GM19328 (cell line): Measurements from ENCODE around the gene COA8.
"Not testable (repeated sequence)": the region's sequence is repeated elsewhere in the genome, so short reads cannot be mapped to it uniquely, and the experiment has no call there.

Experiments used
- ATAC-seq: cut with Tn5 transposase; IDR thresholded peaks from one replicate; pipeline ENCODE4 v1.9.1; 2021; ENCODE audit warnings: mild to moderate bottlenecking, moderate library complexity; ENCODE audit not compliant: unreplicated experiment

The COA8 gene

DNA sequence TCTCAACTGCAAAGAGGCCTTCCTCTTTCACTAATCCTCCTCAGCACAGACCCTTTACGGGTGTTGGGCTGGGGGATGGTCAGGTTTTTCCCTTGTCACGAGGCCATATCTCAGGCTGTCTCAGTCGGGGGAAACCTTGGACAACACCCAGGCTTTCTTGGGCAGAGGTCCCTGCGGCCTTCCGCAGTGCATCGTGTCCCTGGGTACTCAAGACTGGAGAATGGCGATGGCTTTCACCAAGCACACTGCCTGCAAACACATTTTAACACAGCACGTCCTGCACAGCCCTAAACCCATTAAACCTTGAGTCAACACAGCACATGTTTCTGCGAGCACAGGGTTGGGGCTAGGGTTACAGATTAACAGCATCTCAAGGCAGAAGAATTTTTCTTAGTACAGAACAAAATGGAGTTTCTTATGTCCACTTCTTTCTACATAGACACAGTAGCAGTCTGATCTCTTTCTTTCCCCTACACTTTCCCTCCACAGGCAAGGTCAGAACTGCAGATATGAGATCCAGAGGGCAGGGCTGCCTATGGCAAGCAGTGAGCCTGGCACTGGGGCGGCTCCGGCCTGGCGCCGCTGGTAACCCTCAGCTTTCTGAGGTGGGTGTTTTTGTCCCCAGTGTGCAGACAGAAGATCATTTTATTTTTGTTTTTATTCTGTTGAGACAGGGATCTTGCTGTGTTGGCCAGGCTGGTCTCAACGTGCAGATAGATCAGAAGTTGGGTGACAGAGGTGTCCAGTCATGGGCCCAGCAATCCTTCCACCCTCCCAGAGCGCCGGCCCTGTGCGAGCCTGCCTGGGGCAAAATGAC lies 37.1 kb upstream of the COA8 start:
- not testable (repeated sequence) for ATAC-seq

DNA sequence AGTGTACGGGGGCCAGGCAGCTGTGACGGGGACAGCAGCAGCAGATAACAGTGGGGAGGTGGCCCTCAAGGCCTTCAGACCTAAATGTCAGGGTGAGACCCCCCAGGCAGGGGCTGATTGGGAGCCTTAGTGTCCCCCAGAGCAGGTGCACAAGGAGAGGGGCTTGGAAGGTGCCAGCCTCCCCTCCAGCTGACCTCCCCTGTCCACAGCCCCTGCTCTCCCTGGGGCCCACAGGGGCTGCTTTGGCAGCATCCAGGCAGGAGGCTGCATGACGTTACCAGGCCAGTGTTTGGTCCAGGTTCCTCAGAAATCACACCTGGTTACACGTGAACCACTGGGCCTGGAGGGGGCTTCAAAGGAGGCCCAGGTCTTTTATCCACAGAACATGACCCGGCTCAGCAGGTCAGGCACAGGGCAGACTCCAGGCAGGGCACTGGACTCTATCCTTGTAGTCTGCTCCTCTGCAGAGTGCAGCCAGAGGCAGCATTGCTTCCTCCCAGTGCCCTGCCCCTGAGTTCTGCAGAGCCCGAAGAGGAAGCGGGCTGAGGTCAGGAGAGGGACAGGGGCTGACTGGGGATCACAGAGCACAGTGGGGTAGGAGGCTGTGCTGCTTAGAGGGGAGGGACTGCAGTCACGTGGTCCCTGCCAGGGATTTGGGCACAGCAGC lies 36.4 kb upstream of the COA8 start:
- no peak for ATAC-seq

DNA sequence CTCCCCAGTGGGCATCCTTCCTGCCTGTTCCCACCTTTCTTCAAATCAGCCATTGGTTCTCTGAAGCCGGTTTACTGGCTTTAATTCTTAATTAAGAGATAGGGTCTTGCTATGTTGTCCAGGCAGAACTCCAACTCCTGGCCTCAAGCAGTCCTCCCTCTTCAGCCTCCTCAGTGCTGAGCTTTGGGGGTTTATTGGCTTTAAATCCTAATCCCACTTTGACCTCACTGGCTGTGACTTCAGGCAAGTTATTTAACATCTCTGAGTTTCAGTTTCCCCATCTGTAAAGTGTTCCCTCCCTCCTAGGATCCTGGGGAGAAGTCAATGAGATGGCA lies 35.9 kb upstream of the COA8 start:
- ATAC-seq = no peak

DNA sequence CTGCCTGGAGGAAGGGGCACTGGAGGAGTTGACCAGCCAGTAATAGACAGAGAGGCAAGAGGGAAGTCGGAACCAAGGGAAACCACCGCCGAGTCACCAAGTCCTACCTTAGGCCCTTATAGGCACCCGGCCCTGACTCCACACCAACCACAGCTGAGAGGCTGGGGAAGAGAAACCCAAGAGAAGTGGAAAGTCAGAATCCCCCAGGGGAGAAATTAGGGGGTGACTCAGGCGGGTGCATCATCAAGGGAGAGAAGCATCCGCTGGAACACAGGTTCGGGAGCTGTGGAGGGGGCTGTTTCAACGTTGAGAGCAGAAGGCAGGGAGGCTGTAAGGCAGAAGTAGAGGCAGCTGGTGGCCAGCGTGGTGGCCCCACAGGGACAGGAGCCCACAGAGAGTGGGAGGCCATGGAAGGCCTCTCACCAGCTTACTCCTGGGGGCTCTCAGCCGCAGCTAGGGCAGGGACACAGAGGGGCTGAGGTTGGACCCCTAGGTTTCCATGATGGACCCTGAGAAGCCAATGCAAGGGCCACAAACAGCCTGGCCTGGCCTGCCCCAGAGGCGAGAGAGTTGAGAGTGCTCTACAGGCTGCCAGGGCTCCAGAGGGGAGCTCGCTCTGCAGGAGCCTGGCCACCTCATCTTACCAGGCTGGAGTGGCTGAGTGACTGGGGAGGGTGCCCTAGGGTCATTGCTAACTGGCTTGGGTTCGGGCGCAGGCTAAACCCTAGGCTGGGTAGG lies 35.2 kb upstream of the COA8 start:
- ATAC-seq = no peak

DNA sequence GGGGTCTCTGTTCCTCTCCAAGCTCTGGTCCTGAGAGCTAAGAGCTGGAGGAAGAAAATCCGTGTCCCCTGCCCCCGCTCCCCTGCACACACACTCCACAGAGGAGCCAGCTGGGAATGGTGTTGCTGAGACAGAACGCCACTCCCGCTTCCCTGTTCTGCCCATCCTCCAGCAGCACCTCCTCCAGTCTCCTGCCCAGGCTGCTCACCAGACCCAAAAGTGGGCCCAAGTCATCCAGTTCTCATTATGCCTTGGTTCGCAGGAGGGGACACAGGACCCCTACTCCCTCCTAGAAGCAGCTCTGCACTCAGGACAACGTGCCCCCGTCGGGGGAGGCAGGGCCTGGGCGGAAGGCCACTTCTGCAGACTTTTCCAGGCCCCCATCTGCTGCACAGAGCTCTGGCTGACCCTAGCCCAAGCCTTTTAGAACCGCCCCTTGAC lies 34.6 kb upstream of the COA8 start:
- no peak for ATAC-seq

DNA sequence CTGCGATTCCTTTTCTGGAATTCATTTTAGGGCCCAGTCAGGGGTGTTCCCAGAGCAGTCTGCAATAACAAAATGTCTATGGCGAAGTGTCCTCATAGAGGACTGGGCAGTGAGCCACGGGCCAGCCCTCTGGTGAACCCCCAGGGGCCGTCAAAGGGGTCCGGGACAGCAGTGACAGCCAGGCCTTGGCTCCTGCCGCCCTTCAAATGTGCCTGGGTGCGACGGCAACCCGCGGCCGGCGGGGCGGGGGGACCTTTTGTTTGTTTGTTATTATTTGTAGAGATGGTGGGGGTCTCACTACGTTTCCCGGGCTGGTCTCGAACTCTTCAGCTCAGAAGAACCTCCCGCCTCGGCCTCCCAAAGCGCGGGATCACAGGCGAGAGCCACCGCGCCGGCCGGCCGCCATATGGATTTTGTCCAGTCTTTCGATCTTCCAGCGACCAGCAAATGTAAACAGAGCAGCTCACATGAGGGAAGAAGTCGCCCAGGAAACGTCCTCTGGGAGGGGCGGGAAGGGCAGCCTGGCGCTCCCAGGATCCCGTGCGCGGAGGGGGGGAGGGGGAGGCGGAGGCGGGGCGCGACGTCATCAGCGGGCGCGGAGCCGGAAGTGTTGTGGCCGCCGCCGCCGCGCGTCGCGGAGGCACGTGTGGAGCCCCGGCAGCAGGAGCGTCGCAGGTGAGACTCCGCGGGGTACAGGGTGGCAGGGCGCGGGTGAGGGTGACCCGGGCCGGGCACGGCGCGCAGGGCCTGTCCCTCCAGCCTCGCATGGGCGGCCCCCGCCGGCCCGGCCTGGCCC lies 34.0 kb upstream of the COA8 start, which contains the start of gene TRMT61A:
Gene TRMT61A (plus strand): TSS at position 610 of the 796 bp plus-strand sequence. CDS start 783 bp downstream, outside the sequence.
- no peak for ATAC-seq

DNA sequence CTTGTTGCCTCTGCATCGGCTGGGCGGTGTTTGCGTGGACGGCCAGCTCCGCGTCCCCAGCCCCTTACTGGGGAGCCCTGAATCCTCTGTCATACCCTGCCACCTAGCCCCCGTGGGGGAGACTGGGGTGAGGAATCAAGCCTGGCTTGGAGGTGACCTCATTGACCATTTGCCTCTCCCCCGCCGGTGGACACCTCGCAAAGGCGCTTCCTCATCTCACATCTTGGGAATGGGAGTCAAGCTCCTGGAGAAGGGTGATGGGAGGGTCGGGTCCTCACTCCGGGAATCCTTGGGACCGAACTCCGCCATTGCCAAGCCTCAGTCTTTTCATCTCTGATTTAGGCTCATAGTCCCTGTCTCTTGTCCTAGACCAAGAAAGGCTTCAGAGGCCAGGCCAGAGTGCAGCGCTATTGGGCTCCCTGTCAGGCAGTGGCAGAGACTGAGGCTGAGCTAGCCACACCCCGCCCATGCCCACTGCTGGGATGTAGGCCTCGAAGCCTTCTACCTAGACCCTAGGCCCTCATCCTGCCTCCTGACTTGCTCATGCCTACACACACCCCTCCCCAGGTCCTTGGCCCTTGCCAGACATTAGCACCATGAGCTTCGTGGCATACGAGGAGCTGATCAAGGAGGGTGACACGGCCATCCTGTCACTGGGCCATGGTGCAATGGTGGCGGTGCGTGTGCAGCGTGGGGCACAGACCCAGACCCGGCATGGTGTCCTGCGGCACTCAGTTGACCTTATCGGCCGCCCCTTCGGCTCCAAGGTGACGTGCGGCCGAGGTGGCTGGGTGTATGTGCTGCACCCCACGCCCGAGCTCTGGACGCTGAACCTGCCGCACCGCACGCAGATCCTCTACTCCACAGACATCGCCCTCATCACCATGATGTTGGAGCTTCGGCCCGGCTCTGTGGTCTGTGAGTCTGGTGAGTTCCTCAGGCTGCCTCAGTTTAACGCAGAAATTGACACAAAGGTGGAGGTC lies 33.1 kb upstream of the COA8 start:
- no peak for ATAC-seq

DNA sequence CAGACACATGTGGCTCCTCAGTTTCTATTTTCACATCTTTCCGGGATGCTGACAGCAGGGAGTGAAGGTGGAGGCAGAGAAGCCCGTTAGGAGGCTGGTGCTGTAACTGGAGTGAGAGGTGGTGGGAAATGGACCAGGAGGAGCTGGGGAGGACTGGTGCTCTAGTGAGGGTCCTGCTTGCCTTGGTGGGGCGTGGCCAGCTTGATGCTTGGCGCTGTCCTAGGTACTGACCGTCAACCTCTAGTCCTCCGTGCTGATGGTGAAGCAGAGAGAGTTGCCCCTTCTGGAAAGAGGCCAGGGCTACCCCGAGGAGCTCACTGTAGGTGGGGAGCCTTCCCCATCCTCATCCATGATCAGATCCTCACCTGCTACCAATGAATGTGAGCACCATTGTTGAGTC lies 32.4 kb upstream of the COA8 start:
- no peak for ATAC-seq

DNA sequence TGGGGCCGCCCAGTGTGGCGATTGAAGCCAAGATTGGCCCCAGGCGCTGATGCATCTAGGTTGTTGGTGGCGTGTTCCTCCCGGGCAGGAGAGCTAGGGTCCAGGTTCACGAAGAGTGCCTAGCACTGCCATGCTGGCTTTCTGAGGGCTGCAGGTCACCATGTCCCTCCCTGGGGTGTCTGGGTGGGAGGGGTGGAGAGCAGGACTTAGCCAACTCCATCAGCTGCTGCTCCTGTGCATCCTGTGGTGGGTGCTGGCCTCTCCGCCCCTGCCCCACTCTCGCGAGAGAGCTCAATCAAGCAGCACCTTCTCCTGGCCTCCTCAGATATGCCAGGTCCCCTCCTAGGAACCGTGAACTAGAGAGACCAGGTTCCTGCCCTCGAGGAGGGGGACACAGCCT lies 31.9 kb upstream of the COA8 start:
- no peak for ATAC-seq

DNA sequence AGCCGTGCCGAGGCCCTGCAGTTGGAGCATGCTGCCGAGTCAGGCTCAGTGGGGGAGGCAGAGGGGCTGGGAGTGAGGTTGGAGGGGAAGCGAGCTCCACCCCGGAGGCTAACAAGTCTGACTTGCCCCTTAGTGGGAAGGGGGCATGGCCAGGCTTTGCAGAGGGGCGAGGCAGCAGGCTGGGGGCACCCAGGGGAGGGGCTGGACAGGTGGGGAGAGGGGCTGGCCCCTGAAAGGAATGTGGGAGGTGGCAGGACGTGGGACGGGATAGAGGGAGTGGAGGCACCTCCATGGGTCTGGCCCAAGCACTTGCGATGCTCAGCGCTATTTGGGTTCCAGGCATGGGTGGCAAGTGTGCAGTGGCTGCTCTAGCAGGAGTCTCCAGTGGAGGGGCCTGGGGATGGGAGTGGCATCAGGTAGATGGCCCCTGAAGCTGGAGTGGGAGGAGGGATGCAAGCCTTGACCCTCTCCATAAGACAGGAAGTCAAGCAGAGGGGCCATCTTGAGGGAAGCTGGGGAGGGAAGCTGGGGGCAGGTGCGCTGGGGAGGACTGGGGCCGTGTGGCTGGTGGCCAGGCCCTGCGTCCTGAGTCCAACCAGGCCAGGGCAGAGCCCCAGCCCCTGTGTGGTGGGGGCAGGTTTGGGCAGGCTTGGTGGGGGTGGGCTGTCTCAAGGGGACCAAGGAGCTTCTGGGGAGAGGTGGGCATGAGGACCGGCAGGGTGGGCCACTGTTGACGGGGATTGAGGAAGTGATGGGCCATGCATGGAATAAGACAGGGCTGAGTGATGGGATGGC lies 31.1 kb upstream of the COA8 start:
- ATAC-seq = no peak

DNA sequence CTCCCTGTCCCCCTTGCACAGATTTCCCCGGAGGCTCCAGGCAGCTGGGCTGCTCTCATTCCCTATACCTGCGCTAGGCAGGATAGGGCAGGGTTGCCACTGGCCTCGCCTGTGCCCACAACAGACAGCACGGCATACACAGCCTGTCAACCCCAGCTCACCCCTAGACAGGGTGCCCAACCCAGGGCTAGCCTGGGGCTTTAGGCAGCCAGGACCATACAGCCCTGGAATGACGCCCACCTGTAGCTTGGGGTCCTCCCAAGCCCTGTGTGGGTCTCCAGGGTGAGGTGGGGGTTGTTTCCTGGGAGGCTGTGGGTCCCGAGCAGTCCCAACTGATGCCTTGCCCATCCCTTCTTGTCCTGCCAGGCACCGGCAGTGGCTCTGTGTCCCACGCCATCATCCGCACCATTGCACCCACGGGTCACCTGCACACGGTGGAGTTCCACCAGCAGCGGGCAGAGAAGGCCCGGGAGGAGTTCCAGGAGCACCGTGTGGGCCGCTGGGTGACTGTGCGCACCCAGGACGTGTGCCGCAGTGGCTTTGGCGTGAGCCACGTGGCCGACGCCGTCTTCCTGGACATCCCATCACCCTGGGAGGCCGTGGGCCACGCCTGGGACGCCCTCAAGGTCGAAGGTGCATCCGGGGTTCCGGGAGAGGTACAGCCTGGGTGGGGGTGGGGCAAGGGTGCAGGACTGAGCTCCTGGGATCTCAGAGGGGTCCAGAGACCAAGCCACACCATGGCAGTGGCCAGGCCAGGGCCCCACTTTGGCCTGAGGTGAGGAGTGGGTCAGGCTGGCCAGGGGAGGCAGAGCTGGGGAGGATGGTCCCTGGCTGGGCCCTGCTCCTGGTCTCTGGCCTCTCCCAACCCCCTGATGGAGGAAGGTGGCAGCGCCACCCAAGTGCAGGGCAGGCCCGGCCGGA lies 30.3 kb upstream of the COA8 start:
- no peak for ATAC-seq

DNA sequence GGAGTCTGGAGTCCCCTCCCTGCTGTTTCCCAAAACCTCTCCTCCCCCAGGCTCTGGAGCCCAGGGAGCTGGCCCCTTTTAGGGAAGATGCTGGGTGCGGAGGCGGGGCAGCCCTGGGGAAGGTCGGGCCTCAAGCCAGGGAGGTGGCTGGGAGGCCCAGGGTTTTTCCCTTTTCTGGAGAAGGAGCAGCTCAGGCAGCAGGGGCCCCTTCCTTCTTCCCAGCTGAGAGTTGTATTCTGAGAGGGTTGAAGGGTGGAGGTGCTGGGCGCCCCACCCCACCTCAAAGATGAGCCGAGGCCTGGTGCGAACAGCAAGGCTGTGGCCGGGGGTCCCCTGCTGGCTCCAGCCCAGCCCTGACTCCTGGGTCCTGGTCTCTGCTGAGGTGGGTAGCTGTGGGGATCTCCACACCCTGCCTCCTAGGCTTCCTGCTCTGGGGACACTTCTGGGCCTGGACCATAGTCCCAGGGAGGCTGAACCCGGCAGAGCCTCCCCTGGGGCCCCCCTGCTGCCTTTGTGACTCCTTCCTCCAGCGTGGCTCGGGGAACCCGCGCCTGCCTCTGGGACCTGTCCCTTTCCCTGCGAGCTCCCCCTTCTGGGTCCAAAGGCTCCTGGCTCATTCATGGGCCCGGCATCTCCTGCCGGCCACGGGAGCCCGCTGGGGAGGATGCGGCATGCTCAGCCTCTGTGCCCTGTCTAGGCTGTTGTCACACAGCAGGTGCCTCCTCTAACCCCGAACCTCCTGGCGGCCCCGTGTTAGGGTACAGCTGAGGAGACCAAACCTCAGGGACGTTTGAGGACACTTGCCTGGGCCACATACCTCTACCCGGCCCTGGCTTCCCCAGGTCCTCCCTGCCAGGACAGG lies 29.4 kb upstream of the COA8 start:
- ATAC-seq = no peak

DNA sequence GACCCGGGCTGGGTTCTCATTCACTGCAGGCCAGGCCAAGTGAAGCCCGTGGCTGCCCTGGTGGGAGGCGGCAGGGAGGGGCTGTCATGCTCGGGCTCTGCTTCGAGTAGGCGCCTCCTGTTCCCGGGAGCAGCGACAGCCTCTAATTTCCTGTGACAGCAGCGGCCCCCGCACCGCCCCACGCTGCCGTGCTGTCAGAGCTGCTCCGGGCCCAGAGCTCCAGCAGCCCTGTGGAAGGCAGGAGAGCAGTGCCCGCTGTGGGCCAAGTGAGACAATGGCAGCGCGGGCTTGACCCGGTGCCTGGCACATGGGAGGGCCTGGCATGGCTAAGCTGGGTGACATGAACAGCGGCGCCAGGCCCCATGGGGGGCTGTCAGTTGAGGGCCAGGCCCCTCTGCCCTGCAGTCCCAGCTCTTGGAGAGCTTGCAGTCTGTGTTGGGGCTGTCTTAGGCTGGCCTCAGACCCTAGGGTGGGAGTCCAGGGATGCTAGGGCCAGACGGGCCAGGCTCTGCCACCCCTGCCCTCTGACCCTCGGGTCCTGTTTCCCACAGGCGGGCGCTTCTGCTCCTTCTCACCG lies 28.7 kb upstream of the COA8 start:
- no peak for ATAC-seq

DNA sequence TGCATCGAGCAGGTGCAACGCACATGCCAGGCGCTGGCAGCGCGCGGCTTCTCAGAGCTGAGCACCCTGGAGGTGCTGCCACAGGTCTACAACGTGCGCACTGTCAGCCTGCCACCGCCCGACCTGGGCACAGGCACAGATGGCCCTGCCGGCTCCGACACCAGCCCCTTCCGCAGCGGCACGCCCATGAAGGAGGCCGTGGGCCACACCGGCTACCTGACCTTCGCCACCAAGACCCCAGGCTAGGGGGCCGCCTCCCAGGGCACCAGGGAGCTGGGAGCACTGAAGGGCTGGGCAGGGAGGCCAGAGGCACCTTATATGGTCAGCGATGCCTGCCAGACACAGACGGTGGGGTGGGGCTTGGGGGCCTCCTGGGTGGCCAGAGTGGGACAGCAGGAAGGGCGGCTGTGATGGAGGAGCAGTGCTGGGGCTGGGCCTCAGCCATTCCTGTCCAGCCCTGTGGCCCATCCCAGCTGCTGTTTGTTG lies 28.1 kb upstream of the COA8 start:
- no peak for ATAC-seq

DNA sequence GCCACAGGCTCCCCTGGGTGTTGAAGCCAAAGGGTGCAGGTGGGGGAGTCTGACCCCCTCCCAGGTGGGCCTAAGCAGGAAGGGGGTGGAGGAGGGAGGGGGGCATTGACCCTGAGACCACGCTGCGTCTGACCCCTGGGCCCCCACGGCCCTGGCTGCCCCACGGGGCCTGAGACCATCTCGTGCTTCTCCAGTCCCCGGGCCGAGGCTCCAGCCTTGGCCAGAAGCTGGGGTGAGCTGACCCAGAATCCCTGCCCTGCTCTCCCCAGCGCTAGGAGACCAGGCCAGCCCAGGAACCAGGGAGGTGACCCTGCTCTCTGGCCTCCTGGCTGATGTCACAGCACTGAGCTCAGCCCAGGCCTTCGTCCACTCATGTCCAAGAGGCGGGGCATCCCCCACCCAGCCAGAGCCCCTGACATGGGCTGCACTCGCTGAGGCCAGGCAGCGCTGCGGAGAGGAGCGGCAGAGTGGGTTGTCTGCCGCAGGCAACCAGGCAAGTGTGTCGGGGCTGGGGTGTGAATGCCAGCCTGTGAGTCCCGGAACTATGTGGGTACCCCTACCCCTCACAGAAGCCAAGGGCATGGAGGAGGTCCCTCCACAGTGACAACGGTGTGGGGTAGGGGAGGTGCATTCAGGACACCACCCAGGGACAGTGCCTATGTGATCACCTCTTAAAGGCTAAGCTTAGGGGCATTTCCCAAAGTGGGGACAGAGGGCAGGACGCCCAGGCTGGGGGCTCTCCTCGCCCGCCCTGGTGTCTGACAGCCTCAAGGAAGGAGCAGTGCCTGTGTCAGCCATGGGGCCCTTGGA lies 27.5 kb upstream of the COA8 start:
- ATAC-seq = no peak
